ENCODE measurements around the gene ATP2B1. TPM values are rescaled to one million over a fixed set of nuclear protein-coding genes. Genes with fewer than 3 reads are reported as not detected.

ATP2B1 gene
- total RNA-seq, 1 donor from 2014 or later: 24.6 TPM

DNA sequence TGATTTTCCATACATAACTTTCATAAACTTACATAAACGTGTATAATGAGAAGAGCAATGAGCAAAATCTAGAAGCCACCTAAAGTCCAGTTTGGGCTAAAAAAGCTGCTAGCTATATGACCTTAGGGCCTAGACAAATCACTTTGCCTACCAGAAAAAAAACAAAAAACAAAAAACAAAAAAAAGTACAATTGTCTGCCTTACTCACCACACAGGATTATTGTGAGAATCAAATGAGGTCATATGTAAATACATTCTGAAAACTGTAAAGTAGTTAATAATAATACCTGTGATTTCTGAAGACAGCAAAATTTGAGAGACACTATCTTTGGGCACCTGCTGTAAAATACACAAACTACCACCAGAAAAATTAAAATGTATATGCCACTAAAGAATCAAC, 4.2 kb downstream of the ATP2B1 start:
- TF ChIP-seq POLR2AphosphoS5 (IDR thresholded peaks at IDR 0.05; ENCODE audit: insufficient read depth in 1 of 2, low read depth in 1 of 2) (no peak), POLR2A (IDR thresholded peaks at IDR 0.05) (no peak), CTCF (IDR thresholded peaks at IDR 0.05) (no peak)
- no peak for DNase-seq (ENCODE audit: extremely low spot score in 2 of 2)
- peaks cover 28% of the 10 kb centered on the region for H3K4me1 ChIP-seq
- H3K27me3 ChIP-seq: no peaks in the 10 kb centered on the region
- H3K4me3 ChIP-seq: no peak overlapping the region
- no peaks in the 10 kb centered on the region for H3K9me3 ChIP-seq
- intact Hi-C loops (cut with DNase I): no loop called here
- H3K27ac ChIP-seq: no peak overlapping the region
- H3K36me3 ChIP-seq: no peaks in the 10 kb centered on the region

DNA sequence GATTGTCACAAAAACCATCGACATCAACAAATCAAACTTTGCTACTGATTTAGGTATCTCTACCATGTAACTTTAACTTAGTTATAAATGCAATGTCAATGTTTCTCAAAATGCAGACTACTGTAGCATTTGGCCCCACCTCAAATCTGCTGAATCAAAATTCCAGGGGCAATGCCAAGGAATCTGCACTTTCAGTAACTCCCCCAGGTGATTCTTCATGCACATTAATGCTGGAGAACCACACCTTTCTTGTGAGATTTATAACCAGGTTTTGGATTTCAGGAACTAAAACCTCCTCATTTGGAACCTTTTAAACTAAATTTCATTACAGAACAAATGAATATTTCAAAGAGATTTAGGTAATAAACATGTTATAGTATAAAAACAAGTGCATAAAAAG, 4.9 kb downstream of the ATP2B1 start:
- H3K4me3 ChIP-seq: no peak overlapping the region
- H3K27ac ChIP-seq: no peak overlapping the region
- no peak for DNase-seq (ENCODE audit: extremely low spot score in 2 of 2)
- TF ChIP-seq POLR2A (IDR thresholded peaks at IDR 0.05) (no peak), POLR2AphosphoS5 (IDR thresholded peaks at IDR 0.05; ENCODE audit: insufficient read depth in 1 of 2, low read depth in 1 of 2) (no peak), CTCF (IDR thresholded peaks at IDR 0.05) (no peak)
- H3K36me3 ChIP-seq: no peaks in the 10 kb centered on the region
- H3K27me3 ChIP-seq: no peaks in the 10 kb centered on the region
- H3K4me1 ChIP-seq: peaks cover 28% of the 10 kb centered on the region
- no peaks in the 10 kb centered on the region for H3K9me3 ChIP-seq
- intact Hi-C loops (cut with DNase I): no loop called here

DNA sequence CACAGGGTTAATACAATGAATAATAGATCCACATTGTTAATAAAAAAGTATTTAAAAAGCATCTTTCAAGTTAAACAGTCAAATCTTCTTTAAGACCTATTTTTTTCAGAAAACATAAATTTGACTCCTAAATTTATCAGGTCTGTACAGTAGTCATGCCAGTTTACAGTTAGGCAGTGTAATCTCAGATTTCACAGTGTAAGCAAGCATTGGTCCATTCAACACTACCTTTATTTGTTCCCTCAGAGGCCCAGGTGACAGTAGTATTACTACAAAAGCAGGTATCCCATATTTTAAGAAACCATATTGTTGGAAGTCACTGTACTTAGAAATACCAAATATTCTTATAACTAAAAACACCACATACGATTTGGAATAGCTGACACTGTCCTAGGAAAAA, 6.1 kb downstream of the ATP2B1 start:
- Histone ChIP-seq H3K36me3 (no peaks in the 10 kb centered on the region), H3K4me1 (peaks cover 24% of the 10 kb centered on the region), H3K27me3 (no peaks in the 10 kb centered on the region), H3K4me3 (no peak overlapping the region), H3K27ac (no peak overlapping the region), H3K9me3 (no peaks in the 10 kb centered on the region)
- TF ChIP-seq POLR2A (IDR thresholded peaks at IDR 0.05): no peak
- TF ChIP-seq CTCF (IDR thresholded peaks at IDR 0.05): no peak
- TF ChIP-seq POLR2AphosphoS5 (IDR thresholded peaks at IDR 0.05; ENCODE audit: insufficient read depth in 1 of 2, low read depth in 1 of 2): no peak
- intact Hi-C loops (cut with DNase I): no loop called here
- no peak for DNase-seq (ENCODE audit: extremely low spot score in 2 of 2)

DNA sequence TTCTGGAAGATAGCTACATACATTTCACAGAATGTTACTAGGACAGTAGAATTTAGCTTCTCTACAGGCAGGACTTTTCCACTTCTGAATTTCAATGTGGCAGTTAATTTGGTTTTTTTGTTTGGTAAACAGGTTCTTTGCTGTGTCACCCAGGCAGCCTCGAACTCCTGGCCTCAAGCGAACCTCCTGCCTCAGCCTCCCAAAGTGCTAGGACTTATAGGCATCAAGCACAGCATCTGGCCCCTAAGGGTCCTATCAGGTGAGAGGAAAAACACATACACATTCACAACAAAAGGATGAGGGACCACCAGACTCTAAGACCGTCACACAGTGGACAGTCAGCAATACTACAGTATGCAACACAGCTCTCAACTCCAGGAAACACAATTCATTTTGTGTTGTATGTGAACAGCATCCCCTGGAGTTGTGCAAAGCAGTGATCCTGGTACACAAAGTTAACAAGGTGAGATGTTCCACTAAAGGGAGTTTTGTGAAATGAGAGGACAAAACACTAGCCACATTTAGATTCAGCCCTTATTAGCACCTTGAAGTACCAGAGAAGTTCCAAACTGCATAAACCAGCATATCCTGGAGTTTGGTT, 6.9 kb downstream of the ATP2B1 start:
- TF ChIP-seq CTCF (IDR thresholded peaks at IDR 0.05) (no peak), POLR2A (IDR thresholded peaks at IDR 0.05) (no peak), POLR2AphosphoS5 (IDR thresholded peaks at IDR 0.05; ENCODE audit: insufficient read depth in 1 of 2, low read depth in 1 of 2) (no peak)
- intact Hi-C loops (cut with DNase I): no loop called here
- no peaks in the 10 kb centered on the region for H3K36me3 ChIP-seq
- H3K4me1 ChIP-seq: peaks cover 18% of the 10 kb centered on the region
- no peaks in the 10 kb centered on the region for H3K9me3 ChIP-seq
- DNase-seq (ENCODE audit: extremely low spot score in 2 of 2): no peak
- H3K27ac ChIP-seq: no peak overlapping the region
- H3K4me3 ChIP-seq: no peak overlapping the region
- H3K27me3 ChIP-seq: no peaks in the 10 kb centered on the region

DNA sequence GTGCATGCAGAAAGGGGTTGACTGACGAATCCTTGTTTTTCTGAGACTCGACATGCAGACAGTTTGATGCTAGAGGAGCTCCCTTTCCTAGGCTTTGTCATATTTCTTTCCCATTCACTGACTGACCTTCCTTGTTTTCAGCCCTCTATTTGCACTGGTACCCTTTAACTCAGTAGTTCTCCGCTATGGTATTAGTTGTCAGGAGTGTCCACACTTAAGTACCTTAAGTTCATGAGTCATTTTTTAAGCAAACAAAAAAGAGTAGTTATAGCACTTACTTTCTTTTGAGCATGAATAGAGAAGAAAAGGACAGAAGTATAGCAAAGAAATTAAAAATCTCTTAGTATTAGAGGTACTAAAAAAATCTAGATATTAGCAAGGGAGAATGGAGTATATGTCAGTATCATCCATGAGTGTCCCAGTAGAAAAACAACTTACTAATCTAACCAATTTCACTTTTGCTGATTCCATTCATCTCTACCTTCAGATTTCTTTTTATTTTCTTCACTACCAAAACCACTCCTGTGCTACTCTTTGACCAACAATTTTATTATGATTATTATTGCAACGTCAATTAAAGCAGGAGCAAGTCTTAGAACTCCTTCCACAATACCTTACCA, 8.3 kb downstream of the ATP2B1 start:
- H3K4me1 ChIP-seq: peaks cover 26% of the 10 kb centered on the region
- no peaks in the 10 kb centered on the region for H3K27me3 ChIP-seq
- no peaks in the 10 kb centered on the region for H3K36me3 ChIP-seq
- no peak for DNase-seq (ENCODE audit: extremely low spot score in 2 of 2)
- no peak overlapping the region for H3K4me3 ChIP-seq
- no peak overlapping the region for H3K27ac ChIP-seq
- TF ChIP-seq POLR2AphosphoS5 (IDR thresholded peaks at IDR 0.05; ENCODE audit: insufficient read depth in 1 of 2, low read depth in 1 of 2) (no peak), POLR2A (IDR thresholded peaks at IDR 0.05) (no peak), CTCF (IDR thresholded peaks at IDR 0.05) (no peak)
- H3K9me3 ChIP-seq: no peaks in the 10 kb centered on the region
- intact Hi-C loops (cut with DNase I): no loop called here
